Ectodermal cell (in vitro differentiated cells): ENCODE data around the gene GPR162.
"Not testable (repeated sequence)": the region's sequence is repeated elsewhere in the genome, so short reads cannot be mapped to it uniquely, and the experiment has no call there.

Experiments used
- H3K27ac ChIP-seq: 2 replicates; pipeline ENCODE4 v1.7.0; 2013; ENCODE audit warnings: mild to moderate bottlenecking, low read depth, low read length; ENCODE audit not compliant: insufficient read depth, poor library complexity, severe bottlenecking
- H3K27me3 ChIP-seq: 2 replicates; pipeline ENCODE4 v1.7.0; 2013; ENCODE audit warnings: mild to moderate bottlenecking, low read length; ENCODE audit not compliant: insufficient read depth, control insufficient read depth, poor library complexity, severe bottlenecking
- H3K36me3 ChIP-seq: one replicate; pipeline ENCODE4 v1.7.0; 2013; ENCODE audit warnings: low read length; ENCODE audit not compliant: control insufficient read depth, insufficient read depth
- H3K4me1 ChIP-seq: one replicate; pipeline ENCODE4 v1.7.0; 2013; ENCODE audit warnings: low read length; ENCODE audit not compliant: control insufficient read depth, insufficient read depth
- H3K4me3 ChIP-seq: 2 replicates; pipeline ENCODE4 v1.7.0; 2013; ENCODE audit warnings: low read depth, low read length, control low read depth; ENCODE audit not compliant: insufficient read depth
- H3K9me3 ChIP-seq: 2 replicates; pipeline ENCODE4 v1.7.0; 2013; ENCODE audit warnings: mild to moderate bottlenecking, low read length, moderate library complexity; ENCODE audit not compliant: control insufficient read depth
- WGBS, 2 experiments: methylation state at CpG; one replicate each; pipeline ENCODE4 v1.1.7; 2013; ENCODE audit warnings: missing lambda C conversion rate in 2 of 2; 5-methylcytosine and 5-hydroxymethylcytosine counted together

Gene GPR162

DNA sequence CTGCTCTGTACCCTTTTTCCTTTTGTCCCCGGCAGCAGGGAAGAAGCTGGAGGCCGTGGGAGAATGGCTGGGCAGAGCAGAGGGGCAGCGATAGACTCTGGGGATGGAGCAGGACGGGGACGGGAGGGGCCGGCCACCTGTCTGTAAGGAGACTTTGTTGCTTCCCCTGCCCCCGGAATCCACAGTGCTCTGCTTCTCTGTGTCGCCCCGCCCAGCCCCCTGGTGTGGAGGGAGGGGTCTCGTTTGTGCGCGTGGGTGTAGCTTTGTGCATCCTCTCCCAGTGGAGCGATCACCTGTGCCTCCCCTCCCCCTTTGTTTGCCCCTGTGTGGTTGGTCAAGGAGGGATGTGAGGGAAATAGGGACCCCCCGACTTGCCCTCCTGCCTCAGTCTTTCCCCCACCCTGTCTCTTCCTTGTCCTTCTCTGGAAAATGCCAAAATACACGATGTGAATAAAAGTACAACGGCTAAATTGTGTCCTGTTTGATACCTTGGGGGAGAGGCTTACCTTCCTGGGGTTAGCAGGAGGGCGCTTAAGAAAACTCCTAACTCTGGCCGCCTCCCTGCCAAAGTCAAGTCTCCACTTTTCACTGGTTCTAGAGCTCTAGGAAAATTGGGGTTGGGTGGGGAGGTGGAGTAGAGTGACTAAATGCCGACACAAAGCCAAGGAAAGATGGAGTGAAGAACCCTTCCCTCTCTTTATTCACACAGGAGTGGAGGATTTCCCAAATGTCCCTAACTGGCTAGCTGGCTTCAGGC, 44.7 kb downstream of the GPR162 start:
- Histone ChIP-seq H3K36me3 (peaks cover 51% of the 10 kb centered on the region), H3K27ac (no peak overlapping the region), H3K4me1 (peaks cover 9% of the 10 kb centered on the region), H3K9me3 (no peaks in the 10 kb centered on the region), H3K27me3 (no peaks in the 10 kb centered on the region), H3K4me3 (peak overlapping the region; percentile 94)
- 60% methylated on average over 19 of the region's 19 CpGs for WGBS, 2 experiments

DNA sequence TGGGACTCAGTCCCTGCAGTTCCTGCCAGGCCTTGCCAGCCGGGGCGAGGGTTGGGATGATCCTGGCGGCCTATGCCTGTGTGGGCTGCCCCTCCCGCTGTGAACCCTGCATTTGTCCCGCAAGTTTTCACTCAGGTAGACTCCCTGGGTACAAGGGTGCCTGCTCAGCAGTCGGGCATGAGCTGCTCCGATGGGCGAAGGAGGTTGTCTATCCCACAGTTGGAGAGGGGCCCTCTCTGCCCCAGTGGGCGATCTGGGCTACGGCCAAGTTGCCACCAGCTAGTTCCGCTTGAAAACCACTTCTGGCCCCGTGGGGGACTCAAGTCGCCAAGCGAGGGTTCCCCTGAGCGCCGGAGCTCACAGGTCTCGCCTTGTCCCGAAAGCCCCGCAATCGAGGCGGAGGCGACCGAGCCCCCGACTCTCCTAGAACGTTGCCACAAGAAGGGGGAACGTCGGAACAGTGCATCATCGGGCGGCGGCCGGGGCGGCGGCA, 45.3 kb downstream of the GPR162 start:
- Histone ChIP-seq H3K27ac (no peak overlapping the region), H3K4me3 (peak overlapping the region; percentile 94), H3K27me3 (no peaks in the 10 kb centered on the region), H3K36me3 (peaks cover 49% of the 10 kb centered on the region), H3K4me1 (peaks cover 12% of the 10 kb centered on the region), H3K9me3 (no peaks in the 10 kb centered on the region)
- WGBS, 2 experiments: 5 to 6% methylated on average over 33 of the region's 33 CpGs

DNA sequence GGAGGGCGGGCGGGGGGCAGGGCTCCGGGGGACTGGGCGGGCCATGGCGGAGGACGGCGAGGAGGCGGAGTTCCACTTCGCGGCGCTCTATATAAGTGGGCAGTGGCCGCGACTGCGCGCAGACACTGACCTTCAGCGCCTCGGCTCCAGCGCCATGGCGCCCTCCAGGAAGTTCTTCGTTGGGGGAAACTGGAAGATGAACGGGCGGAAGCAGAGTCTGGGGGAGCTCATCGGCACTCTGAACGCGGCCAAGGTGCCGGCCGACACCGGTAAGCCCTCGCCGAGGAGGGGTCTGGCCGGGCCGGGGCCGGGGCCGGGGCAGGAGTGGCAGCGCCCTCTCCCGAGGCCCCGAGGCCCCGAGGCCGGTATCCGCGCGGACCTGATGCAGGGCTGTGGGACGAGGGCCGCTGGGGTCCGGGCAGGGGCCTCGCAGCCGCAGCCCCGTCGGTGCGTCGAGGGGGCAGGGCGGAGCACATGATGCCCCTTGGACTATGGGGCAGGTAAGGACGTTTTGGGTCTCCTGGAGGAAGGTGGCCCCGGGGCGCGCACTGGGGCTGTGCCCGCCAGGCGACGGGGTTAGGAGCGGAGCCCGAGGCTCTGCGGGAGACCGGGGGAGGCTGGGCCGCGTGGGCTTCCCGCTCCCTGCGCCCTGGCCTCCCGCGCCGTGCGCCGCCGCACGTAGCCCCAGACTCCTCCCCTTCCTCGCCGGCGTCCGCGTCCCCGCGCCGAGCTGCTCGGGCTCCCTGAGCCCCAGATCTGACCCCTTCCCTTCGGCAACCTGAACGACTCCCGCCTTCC, 46.0 kb downstream of the GPR162 start, which contains the start of gene TPI1:
Gene TPI1, plus strand, starts transcription at position 119 of the 798 bp plus-strand sequence. Its CDS starts 36 bp downstream, at position 155.
- Histone ChIP-seq H3K27me3 (no peaks in the 10 kb centered on the region), H3K4me3 (peak within 1 kb of the TSS; percentile 94), H3K27ac (peak within 1 kb of the TSS; percentile 62), H3K36me3 (peaks cover 44% of the 10 kb centered on the region), H3K9me3 (no peaks in the 10 kb centered on the region), H3K4me1 (peaks cover 14% of the 10 kb centered on the region)
- 0% methylated on average over 86 of the region's 86 CpGs for WGBS, 2 experiments

- Histone ChIP-seq H3K4me3 (peak overlapping the region; percentile 94), H3K36me3 (peaks cover 38% of the 10 kb centered on the region), H3K27ac (peak overlapping the region; percentile 45), H3K4me1 (peaks cover 14% of the 10 kb centered on the region), H3K27me3 (no peaks in the 10 kb centered on the region), H3K9me3 (no peaks in the 10 kb centered on the region)
- WGBS, 2 experiments: 6 to 7% methylated on average over 22 of the region's 22 CpGs
Measured at GRCh38 chr12:6868211-6869048, 46.8 kb downstream of the GPR162 start.

GRCh38 chr12:6869049-6870021, 47.7 kb downstream of the GPR162 start:
- Histone ChIP-seq H3K4me3 (peak overlapping the region; percentile 94), H3K4me1 (peaks cover 14% of the 10 kb centered on the region), H3K9me3 (no peaks in the 10 kb centered on the region), H3K27me3 (no peaks in the 10 kb centered on the region), H3K36me3 (peaks cover 30% of the 10 kb centered on the region), H3K27ac (peak overlapping the region; percentile 70)
- WGBS, 2 experiments: 45 to 47% methylated on average over 12 of the region's 12 CpGs

- not testable (repeated sequence) for H3K27me3 ChIP-seq, H3K9me3 ChIP-seq, H3K4me3 ChIP-seq, H3K27ac ChIP-seq
- WGBS, 2 experiments: 89 to 94% methylated on average over 4 of the region's 4 CpGs
- Histone ChIP-seq H3K4me1 (peaks cover 14% of the 10 kb centered on the region), H3K36me3 (peaks cover 24% of the 10 kb centered on the region)
Measured at GRCh38 chr12:6870304-6870703, 48.7 kb downstream of the GPR162 start.

DNA sequence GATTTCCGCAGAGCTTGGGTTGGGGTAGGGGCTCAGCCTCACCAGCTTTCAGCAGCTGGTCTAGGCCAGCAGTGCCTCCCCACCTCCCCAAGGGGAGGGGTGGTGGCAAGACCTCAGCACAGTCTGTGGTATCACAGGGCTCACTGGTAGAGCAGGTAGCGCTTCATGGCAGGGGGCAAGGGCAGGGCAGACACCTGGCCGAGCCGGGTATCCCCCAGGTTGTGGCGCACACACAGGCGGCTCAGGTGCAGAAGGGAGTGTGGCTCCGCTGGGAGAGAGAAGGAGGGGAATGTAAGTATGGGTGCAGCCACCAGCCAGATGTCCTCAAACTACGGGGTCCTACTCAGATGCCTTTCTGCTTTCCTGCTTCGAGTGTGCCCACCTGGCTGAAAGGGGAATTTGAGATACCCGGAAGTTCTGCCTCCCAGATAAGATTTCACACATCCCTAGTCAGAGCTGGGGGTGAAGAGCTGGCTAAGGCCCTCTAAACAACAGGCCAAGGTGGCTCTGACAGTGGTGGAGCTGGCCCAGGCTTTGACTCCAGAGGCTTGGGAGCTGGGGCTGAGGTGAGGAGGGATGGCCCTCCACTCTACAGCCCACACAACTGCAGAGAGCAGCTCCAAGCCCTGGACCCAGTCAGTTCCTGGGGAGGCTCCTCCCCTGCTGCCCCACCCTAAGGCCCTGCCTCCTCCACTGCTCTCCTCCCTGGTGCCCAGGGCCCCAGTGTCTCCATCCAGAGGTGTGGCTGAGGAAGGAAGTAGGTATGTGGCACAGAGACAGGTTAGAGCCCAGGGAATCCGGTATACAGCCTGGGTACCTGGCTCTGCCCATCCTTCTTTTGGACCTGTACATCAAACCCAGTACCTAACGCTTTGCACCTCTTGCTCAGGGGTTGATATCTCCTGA, 49.7 kb downstream of the GPR162 start:
- WGBS, 2 experiments: 88 to 89% methylated on average over 12 of the region's 12 CpGs
- Histone ChIP-seq H3K27me3 (no peaks in the 10 kb centered on the region), H3K9me3 (no peaks in the 10 kb centered on the region), H3K36me3 (peaks cover 20% of the 10 kb centered on the region), H3K27ac (no peak overlapping the region), H3K4me3 (peak overlapping the region; percentile 62), H3K4me1 (peaks cover 12% of the 10 kb centered on the region)

- Histone ChIP-seq H3K9me3 (no peaks in the 10 kb centered on the region), H3K27ac (peak overlapping the region; percentile 30), H3K36me3 (peaks cover 20% of the 10 kb centered on the region), H3K4me3 (peak overlapping the region; percentile 62), H3K27me3 (no peaks in the 10 kb centered on the region), H3K4me1 (peaks cover 5% of the 10 kb centered on the region)
- WGBS, 2 experiments: 7 to 8% methylated on average over 40 of the region's 40 CpGs
Measured at GRCh38 chr12:6872073-6873048, 50.7 kb downstream of the GPR162 start.
